A673 (cell line): ENCODE measurements around the gene KCNJ11. TPM values are rescaled to one million over a fixed set of nuclear protein-coding genes. Genes with fewer than 3 reads are reported as not detected.
A peak's percentile ranks its signal among the peaks of the same experiment; 100 is the strongest.

ENCODE experiments used
- BruUV-seq: library from RNA; stranded (reverse); fragments of 400-500 nt; replicated peaks from 2 replicates; lab custom pipeline; 2021; lab: Mats Ljungman, UMichigan
- CTCF ChIA-PET: fragments of 300-600 bp; sonication (Branson Sonifier 250); formaldehyde crosslinking; loops from one replicate; lab custom pipeline; 2022; ENCODE audit warnings: antibody characterized with exemption; lab: Charles Lee
- POLR2A ChIA-PET: fragments of 300-600 bp; sonication (Branson Sonifier 250); formaldehyde crosslinking; loops from one replicate; lab custom pipeline; 2022; ENCODE audit warnings: antibody characterized with exemption; ENCODE audit not compliant: low non-redundant PET; lab: Charles Lee
- DNase-seq: peaks from one replicate; pipeline ENCODE4 v3.0.0-alpha.2; 2015; ENCODE audit warnings: low spot score
- H3K27ac ChIP-seq: fragments of 200-600 bp; sonication (generic); 2 replicates; pipeline ENCODE4 v1.5.1; 2016; ENCODE audit warnings: mixed run types, low read depth, mild to moderate bottlenecking, mixed read lengths, antibody characterized with exemption, low read length; ENCODE audit not compliant: poor library complexity, severe bottlenecking
- H3K27me3 ChIP-seq: fragments of 200-600 bp; sonication (generic); replicated peaks from 2 replicates; pipeline ENCODE4 v1.6.1; 2017; ENCODE audit warnings: mixed run types, low read depth, mild to moderate bottlenecking, mixed read lengths, antibody characterized with exemption, low read length; ENCODE audit not compliant: insufficient read depth, poor library complexity
- H3K36me3 ChIP-seq: fragments of 200-600 bp; sonication (generic); 2 replicates; pipeline ENCODE4 v1.6.1; 2016; ENCODE audit warnings: mixed run types, mild to moderate bottlenecking, mixed read lengths, antibody characterized with exemption, low read length; ENCODE audit not compliant: insufficient read depth, poor library complexity, severe bottlenecking
- H3K4me1 ChIP-seq: fragments of 200-600 bp; sonication (generic); 2 replicates; pipeline ENCODE4 v1.6.1; 2017; ENCODE audit warnings: mixed run types, mild to moderate bottlenecking, mixed read lengths, antibody characterized with exemption, low read length; ENCODE audit not compliant: insufficient read depth, poor library complexity, severe bottlenecking
- H3K4me3 ChIP-seq: fragments of 200-600 bp; sonication (generic); 2 replicates; pipeline ENCODE4 v1.5.1; 2016; ENCODE audit warnings: low read depth, mixed run types, mild to moderate bottlenecking, mixed read lengths, low read length; ENCODE audit not compliant: poor library complexity, severe bottlenecking
- H3K9me3 ChIP-seq: fragments of 200-600 bp; sonication (generic); 2 replicates; pipeline ENCODE4 v1.6.1; 2016; ENCODE audit warnings: mixed run types, low read depth, mild to moderate bottlenecking, mixed read lengths, antibody characterized with exemption, low read length; ENCODE audit not compliant: poor library complexity, severe bottlenecking
- EZH2 ChIP-seq: fragments of 200-600 bp; sonication (generic); IDR thresholded peaks from 2 replicates; pipeline ENCODE4 v1.6.1; 2017; ENCODE audit warnings: borderline replicate concordance, low read depth, mild to moderate bottlenecking, mixed read lengths, antibody characterized with exemption, low read length; ENCODE audit not compliant: poor library complexity, severe bottlenecking
- intact Hi-C: fragments of 100-400 bp; cut with micrococcal nuclease; formaldehyde crosslinking; loops from one replicate; pipeline ENCODE4 v1.10.0; 2022; ENCODE audit not compliant: unreplicated experiment
- total RNA-seq: library from RNA; stranded (reverse); gene quantifications from 2 replicates; pipeline ENCODE4 v1.2.3, GENCODE V29; 2021
- TF ChIP-seq, protein P1 (sequence below): fragments of 300-800, 200-600 bp; sonication (generic); conservative IDR thresholded peaks from 2 replicates; pipeline ENCODE4 v1.5.1; 2017; ENCODE audit warnings: low read depth, mild to moderate bottlenecking, antibody characterized with exemption, low read length, moderate library complexity, mixed read lengths

Gene KCNJ11
- total RNA-seq, 1 experiment from 2014 or later: 0.34 TPM

DNA sequence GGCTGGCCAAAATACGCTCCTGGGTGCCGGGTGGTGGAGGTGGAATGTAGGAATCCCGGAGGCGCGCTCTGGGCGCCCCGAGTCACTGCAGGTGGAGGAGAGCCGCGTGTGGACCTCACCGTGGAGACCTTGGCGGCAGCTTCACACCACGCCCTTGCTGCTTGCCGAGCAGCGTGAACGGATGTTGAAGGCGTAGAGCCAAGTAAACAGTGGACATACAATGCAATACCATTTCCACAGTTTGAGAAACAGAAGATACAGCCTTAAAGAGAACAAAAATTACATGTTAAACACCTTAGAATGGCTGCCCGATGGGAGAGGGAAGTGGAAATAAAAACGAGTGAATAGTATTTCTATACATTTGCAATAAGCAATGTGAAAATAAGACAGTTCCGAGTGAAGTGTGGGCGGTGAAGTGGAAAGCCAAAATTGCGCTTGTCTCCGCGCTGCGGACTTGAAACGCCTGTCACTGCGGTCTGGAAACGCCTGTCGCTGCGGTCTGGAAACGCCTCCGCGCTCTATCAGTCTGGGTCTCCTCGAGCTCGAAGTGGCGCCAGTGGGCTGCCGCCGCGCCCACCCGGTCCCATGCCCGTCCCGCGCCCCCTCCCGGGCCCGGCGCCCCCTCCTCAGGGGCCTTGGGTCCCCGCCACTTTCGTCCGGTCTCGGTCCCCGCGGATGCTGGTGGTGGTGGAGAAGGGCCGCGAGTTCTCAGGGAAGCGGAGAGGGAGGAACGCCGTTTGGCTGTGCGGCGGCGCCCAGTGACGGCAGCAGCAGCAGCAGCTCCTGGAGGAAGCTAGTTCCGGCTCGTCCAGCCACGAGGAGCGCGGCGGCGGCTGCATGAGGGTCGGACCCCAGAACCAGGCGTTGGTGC lies 35.3 kb downstream of the KCNJ11 start:
- ChIA-PET POLR2A (no interaction called here), CTCF (interaction anchor here (0.6 to 1.0 kb wide), 3 partner anchors 17 to 151 kb away, joined by 3 to 13 read pairs (median 3); no protein-coding TSS in a partner anchor)
- DNase-seq: peak; percentile 85
- H3K9me3 ChIP-seq: no peaks in the 10 kb centered on the region
- H3K27ac ChIP-seq: peak overlapping the region; percentile 70
- intact Hi-C loops: loop anchor here (5.0 kb wide), 1 partner anchor 276 kb away; the partner anchor contains the start of gene RPS13
- no peaks in the 10 kb centered on the region for H3K36me3 ChIP-seq
- peak overlapping the region; percentile 56 for H3K4me3 ChIP-seq
- BruUV-seq: no TSS peak
- peaks cover 4% of the 10 kb centered on the region for H3K4me1 ChIP-seq
- TF ChIP-seq EZH2: no peak
- TF ChIP-seq, protein P1, sequence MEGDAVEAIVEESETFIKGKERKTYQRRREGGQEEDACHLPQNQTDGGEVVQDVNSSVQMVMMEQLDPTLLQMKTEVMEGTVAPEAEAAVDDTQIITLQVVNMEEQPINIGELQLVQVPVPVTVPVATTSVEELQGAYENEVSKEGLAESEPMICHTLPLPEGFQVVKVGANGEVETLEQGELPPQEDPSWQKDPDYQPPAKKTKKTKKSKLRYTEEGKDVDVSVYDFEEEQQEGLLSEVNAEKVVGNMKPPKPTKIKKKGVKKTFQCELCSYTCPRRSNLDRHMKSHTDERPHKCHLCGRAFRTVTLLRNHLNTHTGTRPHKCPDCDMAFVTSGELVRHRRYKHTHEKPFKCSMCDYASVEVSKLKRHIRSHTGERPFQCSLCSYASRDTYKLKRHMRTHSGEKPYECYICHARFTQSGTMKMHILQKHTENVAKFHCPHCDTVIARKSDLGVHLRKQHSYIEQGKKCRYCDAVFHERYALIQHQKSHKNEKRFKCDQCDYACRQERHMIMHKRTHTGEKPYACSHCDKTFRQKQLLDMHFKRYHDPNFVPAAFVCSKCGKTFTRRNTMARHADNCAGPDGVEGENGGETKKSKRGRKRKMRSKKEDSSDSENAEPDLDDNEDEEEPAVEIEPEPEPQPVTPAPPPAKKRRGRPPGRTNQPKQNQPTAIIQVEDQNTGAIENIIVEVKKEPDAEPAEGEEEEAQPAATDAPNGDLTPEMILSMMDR: no peak
- no peaks in the 10 kb centered on the region for H3K27me3 ChIP-seq

DNA sequence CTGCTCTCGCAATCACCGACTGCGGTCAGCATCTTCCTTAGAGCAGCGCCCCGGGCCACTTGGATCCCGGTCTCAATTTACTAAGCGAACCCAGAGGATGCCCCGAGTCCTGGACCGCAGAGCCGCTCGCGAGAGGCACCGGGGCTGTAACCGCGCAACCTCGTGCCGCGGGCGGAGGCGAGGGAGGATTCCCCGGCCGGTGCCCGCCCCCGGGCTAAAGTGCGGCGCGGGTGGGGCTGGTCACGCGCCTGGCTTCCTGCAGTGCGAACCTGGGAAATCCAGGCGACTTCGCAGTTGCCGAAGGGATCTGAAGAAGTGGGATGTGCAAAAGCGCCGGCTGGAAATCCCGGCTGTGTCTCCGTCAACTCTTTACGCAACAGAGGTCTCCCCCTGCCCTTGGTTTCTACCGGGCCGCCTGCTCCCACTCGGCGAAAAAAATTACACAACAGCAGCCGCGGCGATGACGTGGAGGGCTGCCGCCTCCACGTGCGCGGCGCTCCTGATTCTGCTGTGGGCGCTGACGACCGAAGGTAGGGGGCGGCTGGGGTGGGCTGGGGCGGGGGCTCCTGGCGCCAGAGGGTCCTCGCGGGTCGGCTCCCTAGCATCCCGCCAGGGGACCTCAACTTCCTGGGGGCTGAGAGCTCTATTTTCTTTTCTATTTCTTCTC lies 36.8 kb downstream of the KCNJ11 start, which contains the start of gene NCR3LG1:
Gene NCR3LG1, plus strand, starts transcription at position 291 of the 667 bp plus-strand sequence. Its CDS starts 170 bp downstream, at position 461.
- POLR2A ChIA-PET: no interaction called here

DNA sequence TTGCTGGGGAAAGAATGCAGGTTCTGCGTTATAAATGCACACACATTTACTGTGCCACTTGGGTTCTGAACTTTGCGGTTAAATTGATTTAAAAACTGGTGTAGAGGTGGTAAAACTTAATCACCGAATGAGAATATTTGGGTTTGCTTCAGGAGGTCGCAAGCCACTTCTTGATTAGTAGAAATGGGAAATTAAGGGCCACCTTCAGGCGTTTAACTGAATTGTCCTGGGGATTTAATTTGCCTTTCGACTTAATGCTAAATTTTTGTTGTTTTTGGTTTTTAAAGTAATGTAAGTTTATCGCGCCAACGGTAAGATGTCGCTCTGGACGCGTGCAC lies 37.3 kb downstream of the KCNJ11 start:
- CTCF ChIA-PET: no interaction called here
- Histone ChIP-seq H3K4me3 (peak overlapping the region; percentile 56), H3K9me3 (no peaks in the 10 kb centered on the region), H3K27me3 (no peaks in the 10 kb centered on the region), H3K36me3 (no peaks in the 10 kb centered on the region), H3K27ac (no peak overlapping the region), H3K4me1 (peaks cover 4% of the 10 kb centered on the region)
- TF ChIP-seq EZH2: no peak
- TF ChIP-seq, protein P1: peak; percentile 39; the same call in 1 of the 2 replicates
- no TSS peak for BruUV-seq
- intact Hi-C loops: loop anchor here (5.0 kb wide), 1 partner anchor 274 kb away; the partner anchor contains the start of gene RPS13
- POLR2A ChIA-PET: no interaction called here
- peak; percentile 25 for DNase-seq

More for the DNA sequence above, 36.8 kb downstream of the KCNJ11 start, which contains the start of gene NCR3LG1:
- DNase-seq: peak; percentile 63
- CTCF ChIA-PET: interaction anchor here (0.6 kb wide), 1 partner anchor 41 kb away, joined by 7 read pairs; no protein-coding TSS in a partner anchor
- Histone ChIP-seq H3K4me1 (peaks cover 4% of the 10 kb centered on the region), H3K27me3 (no peaks in the 10 kb centered on the region), H3K9me3 (no peaks in the 10 kb centered on the region), H3K4me3 (peak within 1 kb of the TSS; percentile 56), H3K27ac (no peak within 1 kb of the TSS), H3K36me3 (no peaks in the 10 kb centered on the region)
- TF ChIP-seq EZH2: no peak
- TF ChIP-seq, protein P1: no peak; the same call in 1 of the 2 replicates
- intact Hi-C loops: loop anchor here (5.0 kb wide), 1 partner anchor 274 kb away; the partner anchor contains the start of gene RPS13
- no TSS peak for BruUV-seq
